Measurements from ENCODE around the gene TTC28. TPM values are rescaled to one million over a fixed set of nuclear protein-coding genes. Genes with fewer than 3 reads are reported as not detected.

TTC28 gene
- total RNA-seq, 1 experiment from 2014 or later = 0.24 TPM

DNA sequence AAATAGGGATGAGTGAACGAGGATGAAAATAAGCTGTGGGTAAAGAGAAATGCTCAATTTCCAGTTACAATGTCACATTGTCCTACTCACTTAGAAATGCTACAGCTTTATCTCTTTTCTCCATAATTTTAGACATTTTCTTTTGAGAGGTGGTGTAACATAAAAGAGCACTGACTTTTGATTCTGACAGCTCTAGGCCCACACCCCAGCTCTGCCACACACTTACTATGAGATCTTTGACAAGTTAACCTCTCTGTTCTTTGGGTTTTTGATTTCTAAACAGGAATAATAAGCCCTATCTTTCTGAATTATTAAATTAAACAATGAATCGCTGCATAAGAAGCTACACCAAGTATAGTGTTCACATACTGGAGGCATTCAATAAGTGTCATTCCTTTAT lies 532.2 kb downstream of the TTC28 start:
- no peak for DNase-seq (ENCODE audit: low read depth)

DNA sequence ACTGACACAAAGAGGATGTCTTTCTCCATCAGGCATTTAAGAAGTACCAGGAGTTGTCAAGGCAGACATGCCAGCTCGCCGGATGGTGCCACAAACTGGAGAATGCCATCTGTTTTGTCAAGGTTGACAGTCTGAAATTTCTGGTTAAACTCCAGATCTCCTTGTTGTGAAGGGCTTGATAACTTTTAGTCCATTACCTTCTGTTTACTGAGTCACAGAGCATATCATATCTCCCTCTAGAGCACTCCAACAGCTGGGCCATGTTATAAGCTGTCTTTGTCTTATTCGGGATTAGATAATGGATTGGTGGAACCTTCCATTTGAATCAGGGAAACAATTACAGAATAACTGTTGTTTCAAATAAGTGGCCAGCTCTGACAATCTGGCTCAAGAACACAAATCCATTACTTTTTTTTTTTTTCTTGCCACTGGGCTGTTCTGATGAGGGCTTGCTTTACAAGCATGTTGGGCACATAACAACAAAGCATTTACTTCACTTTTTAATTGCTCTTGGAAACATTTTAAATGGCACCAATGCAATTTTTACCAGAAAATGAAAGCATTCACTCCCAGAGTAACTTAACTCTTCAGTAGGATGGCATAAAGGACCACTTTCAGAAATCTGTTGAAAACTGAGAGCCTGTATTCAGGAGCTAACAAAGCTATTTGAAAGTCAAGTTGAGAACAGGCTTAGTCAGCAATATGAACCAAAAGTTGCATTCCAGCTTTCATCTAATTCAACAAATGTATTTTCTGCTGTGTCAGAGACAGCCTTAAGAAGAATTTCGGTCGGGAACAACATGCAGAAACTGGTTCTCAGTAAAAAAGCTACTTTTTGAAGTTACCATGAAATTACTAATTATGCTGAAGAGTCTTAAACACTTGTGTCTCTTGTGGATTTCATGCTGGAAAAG lies 533.0 kb downstream of the TTC28 start:
- no peak for DNase-seq (ENCODE audit: low read depth)

DNA sequence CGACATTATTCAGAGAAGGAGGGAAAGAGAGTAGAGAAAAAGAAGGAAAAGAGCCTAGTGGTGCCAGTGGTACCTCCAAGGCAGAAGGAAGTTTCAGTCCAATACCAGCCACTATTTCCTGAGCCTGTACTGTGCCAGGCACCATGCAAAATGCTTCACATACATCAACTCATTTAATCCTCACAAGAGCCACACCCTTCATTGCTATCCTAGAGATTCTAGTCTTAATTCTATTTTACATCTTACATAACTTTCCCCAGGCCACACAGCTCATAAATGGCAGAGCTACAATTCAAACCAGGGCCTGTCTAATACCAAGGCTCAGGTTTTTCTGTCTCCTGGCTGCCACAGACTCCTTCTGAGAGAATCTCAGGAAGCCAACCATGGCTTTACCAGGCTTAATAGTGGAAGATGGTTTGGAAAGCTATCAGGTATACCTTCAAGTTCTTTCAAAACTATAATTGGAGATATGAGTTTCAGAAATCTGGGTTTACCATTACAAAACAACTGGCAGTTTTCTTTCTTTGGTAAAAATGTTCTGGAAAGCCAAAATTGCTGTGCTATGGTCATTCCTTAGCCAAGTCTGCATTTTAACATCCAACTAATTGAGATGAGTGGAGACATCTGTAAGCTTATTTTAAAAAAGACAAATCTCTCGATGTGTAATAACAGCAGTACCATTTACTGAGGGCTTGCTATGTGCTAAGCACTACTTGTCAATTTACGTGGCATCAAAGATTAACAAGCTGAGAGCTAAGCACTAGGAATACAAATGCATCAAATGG lies 535.5 kb downstream of the TTC28 start:
- DNase-seq (ENCODE audit: low read depth) = no peak

DNA sequence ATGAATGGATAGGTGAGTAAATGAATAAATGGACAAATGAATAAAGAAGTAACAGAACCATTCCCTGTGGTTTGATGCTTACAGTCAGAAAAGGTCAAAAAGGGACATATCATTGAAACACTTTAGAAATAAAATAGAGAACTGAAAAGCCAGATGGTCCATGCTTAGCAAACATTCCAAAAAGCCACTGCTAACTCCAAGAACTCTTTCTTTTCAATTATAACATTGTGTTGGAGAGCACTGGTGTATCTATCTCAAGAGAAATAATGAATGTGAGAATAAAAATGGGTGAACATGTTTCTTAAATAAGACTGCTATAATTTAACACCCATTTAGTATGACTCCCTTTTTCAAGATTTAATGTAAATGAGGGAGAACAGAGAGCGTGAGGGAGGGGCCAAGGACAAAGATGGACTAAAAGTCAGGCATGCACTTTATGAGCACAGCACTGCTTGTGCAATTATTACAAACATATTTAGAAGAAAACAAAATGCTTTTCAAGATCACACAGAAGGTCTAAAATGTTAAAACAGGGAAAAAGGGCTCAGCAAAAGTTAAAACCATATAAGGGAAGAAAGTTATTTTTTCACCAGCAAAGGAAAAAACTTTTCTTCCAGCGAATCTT lies 536.3 kb downstream of the TTC28 start:
- no peak for DNase-seq (ENCODE audit: low read depth)

DNA sequence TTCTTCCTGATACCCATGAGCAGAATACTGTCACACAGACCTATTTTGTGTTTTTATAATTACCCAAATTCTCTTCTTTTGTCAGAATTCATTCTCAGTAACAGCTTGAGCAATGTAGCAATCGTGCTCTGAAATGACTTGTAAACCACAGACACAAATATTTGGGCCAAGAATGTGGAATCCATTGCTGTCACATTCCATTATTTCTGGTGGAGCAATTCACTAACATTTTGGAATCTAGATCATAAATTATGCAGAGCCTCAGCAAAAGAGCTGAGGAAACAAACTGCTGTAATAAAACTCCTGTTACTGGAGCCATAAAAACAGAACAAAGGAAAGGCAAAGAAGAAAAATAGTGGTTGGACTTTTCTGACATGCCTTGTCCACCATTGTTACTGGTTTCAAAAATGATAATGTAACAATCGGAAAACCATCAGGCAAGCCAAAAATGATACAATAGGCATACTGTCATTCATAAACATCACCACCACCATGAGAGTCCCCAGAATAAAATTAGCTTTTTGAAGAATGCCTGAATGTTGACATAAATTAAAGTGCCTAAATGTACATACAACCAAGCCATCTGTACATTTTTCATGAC lies 537.2 kb downstream of the TTC28 start:
- DNase-seq (ENCODE audit: low read depth) = no peak

DNA sequence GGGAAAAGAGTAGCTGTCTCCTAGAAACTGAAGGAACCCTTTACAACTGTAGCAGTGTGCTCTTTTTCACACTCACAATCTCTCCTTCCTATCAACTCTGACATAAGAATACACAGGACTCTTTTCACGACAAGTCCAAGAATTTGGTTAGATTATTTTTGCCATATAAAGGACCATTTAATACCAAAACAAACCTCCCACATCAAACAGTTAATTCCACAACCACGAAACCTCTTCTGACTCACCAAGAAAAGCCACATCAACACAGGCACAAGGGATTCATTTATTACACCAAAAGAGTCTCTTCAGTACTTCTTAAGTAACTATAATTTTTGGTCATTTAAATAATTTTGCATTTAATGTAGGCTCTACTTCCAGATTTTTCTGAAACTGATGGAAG lies 538.0 kb downstream of the TTC28 start:
- peak; percentile 23 for DNase-seq (ENCODE audit: low read depth)

DNA sequence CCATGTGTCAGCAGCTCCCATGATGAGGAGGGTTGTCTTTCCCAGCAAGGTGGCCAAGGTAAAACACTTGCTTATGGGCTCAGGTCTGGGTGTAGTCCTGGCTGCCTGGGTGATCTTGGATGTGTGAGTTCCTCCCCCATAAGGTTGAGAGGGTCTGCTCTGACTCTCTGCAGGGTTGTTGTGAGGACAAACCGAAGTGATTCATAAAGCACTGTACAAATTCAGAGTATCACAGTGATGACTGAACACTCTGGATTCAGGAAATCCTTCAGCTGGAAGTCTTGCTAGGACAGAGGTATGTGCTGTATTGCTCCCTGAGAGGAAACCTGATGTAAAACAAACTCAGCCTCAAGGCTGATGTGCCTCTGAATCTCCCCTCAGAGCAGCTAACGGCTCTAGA lies 539.7 kb downstream of the TTC28 start:
- peak; percentile 23 for DNase-seq (ENCODE audit: low read depth)

DNA sequence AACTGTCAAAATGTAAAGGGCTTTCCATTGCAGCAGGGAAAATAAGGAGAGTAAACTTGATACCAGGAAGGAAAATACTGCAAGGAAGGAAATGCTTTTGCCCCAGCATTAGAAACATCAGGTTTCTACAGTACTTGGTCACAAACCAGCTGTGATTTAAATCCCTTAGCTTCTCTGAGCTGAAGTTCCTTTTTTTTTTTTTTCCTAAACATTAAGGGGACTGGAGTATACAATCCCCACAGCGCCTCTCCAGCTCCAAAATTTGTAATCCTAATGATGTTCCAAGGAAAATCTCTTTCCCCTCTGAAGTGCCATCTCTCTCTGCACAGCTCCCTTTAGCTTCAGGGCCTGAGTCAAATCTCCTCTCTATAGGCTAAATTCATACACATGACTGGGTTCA lies 540.1 kb downstream of the TTC28 start:
- DNase-seq (ENCODE audit: low read depth) = no peak

DNA sequence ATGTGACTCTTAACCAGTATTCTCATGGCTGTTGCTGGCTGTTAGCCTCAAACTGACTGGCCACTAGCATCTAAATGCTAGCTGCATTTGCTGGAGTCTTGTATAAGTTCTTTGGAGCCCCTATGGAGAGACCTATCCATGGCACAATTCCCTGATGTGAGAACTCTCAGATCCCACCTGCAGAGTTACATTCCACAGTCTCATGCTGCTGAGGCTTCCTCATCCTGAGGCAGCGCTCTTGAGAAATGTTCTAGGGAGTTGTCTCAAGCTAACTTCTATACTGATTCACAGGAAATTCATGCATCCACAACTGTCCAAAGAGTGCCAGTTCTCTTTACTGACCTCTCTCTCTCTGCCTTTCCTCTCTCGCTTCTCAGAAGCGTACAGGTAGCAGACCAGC lies 542.6 kb downstream of the TTC28 start:
- DNase-seq (ENCODE audit: low read depth) = no peak

DNA sequence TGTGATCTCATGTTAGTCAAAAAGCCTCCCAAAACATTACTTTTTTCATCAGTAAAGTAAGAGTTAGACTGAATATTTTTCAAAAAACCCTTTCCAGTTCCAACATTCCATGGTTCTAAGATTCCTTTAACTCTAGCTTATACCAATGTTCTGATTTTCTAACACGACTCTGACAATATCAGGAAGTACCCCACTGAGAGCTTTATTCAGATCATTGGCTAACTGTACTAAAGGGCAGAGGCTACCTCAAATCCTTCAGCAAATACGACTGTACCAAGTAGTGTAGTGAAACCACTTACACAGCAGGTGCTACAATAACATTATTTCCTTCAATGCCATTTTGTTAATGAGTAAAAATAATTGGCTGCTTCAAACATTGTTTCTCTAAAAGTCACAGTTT lies 547.2 kb downstream of the TTC28 start:
- no peak for DNase-seq (ENCODE audit: low read depth)

DNA sequence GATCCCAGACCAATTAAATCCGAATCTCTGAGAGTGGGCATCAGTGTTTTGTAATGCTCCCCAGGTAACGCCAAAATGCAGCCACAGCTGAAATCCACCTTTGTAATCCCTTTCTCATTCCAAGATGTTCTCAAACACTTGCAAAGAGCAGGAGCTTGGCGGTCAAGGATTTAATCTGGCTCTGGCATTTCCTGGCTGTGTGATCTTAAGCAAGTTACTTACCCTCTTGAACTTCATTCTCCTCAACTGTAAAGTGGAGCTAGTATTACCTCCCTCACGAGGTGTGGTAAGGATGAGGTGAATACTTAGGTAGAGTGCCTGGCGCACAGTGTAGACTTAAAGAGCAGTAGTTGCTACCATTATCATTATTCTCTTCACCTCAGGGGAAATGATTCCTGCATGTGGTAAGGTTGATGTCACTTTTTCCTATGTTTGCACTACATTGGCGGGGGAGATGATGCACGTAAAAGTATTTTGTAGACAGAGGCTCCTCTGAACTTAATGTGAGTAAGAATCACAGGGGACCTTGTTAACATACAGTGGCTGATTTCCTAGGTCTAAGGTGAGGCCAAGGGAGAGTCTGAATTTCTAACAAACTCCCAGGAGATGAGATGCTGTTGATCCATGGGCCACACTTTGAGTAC lies 550.2 kb downstream of the TTC28 start:
- DNase-seq (ENCODE audit: low read depth) = no peak

DNA sequence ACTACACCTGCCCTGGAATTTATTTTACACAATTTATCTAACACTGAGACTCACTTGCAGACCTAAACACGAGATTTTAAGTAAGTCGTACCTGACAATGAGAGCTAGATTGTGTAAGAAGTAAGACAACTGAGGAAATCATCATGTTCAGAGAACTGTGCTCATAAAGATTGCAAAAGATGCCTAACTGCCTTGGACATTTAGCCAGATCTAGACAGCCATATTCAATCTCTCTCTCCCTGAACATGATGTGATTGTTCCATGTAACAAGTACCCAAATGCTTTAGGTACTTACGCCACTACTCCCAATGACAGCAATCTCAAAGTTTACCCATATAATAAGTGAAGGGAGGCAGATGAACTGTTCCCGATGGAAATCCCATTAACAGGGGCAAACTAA lies 550.8 kb downstream of the TTC28 start:
- DNase-seq (ENCODE audit: low read depth) = no peak

DNA sequence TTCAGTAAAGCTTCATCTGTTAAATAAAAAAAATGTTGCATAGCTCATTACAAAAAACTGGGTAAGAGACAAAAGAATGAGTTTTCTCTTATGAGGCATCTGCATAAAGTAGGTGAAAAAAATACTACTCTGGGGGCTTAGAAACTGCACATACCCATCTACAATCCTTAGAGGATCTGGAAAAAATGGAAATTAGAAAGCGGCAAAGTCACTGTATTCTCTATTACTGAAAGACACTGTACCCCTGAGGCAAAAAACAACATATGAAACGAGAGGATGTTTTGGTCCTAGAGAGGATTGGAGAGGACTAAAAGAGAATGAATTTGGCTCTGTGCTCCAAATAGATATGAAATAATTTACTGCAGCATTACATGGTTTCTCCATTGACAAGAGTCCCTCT lies 553.8 kb downstream of the TTC28 start:
- DNase-seq (ENCODE audit: low read depth) = no peak

DNA sequence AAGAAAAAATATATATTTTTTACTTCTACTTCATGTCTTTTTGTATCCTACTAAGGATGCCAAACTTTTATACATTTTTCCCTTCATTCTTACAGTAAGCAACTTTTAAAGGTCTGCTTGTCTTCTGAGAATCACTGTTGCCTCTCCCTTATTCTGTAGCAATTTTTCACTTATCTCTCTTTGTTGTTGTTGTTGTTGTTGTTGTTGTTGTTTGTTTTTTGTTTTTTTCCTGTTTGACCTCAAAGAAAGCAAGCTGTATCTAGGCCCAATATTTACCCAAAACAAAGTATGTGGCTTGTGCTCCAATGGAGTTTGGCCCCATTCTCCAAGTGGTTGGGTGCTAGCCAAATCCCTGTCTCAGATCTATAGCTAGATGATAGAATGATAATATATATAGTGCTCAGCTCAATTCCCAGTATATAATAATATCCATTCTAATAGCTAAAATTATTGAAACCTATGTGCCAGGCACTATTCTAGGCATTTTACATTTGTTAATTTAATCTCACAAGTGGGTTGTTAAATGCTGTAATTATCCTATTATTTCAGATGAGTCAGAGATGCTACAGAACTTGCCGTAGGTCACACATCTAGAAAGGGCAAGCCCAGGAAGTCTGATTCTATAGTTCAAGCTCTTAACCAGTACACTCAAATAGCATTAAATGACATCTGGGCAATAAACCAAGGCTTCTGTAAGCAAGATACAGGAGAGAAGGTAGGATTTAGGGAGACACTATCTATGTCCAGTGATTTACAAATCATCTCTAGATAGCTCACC lies 555.5 kb downstream of the TTC28 start:
- no peak for DNase-seq (ENCODE audit: low read depth)

DNA sequence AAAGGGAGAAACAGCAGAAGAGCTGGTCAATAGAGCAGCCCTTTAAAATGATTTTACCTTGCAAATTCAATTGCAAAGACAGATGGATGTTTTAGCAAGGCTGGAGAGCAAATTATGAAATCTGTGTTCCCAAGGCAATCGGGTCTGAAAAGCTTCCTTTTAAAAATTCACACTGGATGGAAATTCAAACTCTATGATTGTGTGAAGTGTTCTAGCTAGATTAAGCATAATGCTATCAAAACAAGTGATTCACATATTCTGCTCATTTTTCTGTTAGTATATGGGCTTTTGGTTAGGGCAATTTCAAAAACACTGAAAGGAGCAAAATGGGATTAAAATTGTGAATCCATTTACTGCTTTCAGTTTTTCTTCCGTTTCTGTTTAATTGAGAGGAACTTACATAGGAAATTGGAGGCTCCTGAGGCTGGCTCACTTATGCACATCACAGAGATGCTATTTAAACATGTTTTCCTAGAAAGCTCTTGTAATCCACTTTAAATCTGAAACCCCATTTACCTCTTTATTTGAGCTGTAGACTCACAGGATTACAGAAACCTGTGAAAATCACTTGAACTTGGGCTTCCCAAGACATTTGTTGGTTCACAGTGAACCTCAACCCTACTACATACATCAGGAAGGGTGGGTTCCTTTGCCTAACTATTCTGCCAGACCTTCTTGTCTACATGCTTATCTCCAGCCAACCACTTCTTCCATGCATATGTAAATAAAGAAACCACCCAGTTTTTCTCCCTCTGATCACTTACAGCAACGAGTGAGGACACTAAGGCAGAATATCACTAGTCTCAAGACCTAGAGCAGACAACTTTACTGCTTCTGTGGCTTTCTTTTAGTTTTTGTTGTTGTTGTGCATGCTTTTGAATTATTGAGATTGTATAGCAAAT lies 558.7 kb downstream of the TTC28 start:
- no peak for DNase-seq (ENCODE audit: low read depth)

DNA sequence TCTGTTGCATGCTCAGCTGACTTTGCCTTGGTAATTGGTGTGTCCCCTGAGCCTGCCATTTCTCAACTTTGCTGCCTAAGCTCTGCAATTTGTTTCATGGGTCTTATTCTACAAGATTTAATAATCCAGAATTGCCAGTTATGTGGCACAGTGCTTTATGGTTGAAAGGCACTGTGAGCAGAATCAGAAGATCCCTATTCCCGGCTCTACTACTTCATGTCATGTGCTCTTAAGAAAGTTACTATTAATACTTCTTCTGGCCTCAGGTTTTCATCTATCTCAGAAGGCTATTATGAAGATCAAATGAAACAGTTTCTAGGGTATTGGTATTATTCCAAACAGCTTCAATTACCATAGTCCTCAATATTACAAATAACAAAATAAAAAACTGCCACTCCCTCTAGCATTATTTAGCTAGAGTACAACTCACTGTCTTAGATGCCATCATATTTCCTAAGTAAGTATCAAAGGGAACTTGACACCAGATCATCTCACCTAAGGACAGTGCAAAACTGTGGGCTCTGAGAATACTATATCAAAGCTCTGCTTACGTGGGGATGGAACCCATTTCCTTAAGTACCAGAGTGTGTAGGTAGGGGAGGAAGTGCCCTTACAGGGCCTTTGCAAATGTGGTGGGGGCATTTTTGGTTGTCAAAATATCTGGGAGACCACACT lies 560.5 kb downstream of the TTC28 start:
- no peak for DNase-seq (ENCODE audit: low read depth)

DNA sequence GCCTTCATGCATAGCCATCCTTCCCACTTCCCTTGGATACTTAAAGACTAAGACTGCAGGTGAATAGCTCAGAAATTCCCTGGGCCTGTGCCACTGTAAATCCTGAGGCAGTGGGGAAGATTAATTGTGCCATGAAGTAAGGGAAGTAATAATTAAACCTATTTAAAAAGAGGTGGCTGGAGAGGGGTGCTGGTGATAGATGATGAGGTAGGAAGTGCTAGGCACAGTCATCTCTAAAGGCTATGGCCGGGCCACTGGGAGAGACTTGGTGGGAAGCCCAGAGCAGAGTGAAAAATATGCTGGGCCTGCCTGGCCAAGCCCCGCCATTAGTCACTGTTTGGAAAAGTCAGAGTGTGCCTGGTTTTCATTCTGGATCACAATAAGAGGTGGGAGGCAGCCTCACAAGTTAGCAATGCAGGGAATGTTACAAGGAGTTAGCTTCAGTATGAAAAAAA lies 563.4 kb downstream of the TTC28 start:
- DNase-seq (ENCODE audit: low read depth) = peak; percentile 20

DNA sequence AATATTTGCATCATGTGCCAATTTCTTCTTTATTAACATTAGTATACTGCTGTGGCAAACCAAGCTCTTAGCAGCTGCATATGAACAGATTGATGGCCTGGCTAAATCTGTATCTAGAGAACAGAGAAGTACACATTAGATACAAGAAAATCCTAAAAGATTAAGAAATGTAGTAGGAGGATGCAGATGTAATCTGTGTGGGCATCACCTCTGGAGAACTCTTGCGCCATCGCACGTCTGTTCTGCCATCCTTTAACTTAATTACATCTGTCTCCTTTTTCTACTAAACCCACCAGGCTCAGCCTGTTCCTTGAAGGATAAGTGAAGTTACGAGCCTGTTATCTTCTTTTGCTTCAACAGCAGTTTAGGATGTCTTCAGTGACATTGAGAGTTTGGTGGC lies 564.2 kb downstream of the TTC28 start:
- DNase-seq (ENCODE audit: low read depth) = no peak

All from HT1080 (cell line).